ENCODE measurements around the gene SREK1. TPM values are rescaled to one million over a fixed set of nuclear protein-coding genes. Genes with fewer than 3 reads are reported as not detected.

SREK1 gene
- total and polyA plus RNA-seq, 2 donors (not counting 1 experiment from before 2014, with no cell fraction given): 28.4 to 94.5 TPM

DNA sequence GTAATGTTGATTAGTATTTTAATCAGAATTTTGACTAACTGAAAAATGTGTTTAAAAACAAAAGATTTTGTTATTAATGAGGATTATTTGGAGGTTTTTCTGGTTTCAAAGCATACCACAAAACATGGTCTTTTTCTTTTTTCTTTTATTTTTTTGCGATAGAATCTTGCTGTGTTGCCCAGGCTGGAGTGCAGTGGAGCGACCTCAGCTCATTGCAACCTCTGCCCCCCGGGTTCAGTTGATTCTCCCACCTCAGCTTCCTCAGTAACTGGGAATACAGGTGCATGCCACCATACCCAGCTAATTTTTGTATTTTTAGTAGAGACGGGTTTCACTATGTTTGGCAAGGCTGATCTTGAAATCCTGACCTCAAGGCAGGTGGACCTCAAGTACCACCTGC is 24.1 kb downstream of the SREK1 start:
- Histone ChIP-seq H3K79me2 (ENCODE audit: control insufficient read depth, insufficient read depth, low read length) (no peaks in the 10 kb centered on the region), H3K4me3 (replicated peaks in 1 of 4; ENCODE audit: control extremely low read depth in 1 of 4, insufficient read depth in 1 of 4, low read depth in 3 of 4, low read length in 4 of 4) (no peak overlapping the region), H3K4me2 (ENCODE audit: extremely low read depth, insufficient read depth, low read length) (no peak overlapping the region), H3K9me3 (ENCODE audit: control insufficient read depth, insufficient read depth, low read depth, low read length) (no peaks in the 10 kb centered on the region), H3K36me3 (ENCODE audit: control insufficient read depth, insufficient read depth, low read length) (peaks cover 2% of the 10 kb centered on the region), H2AFZ (ENCODE audit: low read length) (no peak overlapping the region), H3K27ac (ENCODE audit: insufficient read depth, low read length) (no peak overlapping the region), H3K4me1 (ENCODE audit: control insufficient read depth, extremely low read depth, insufficient read depth, low read length) (no peaks in the 10 kb centered on the region), H3K9ac (ENCODE audit: insufficient read depth, low read length) (no peak overlapping the region), H3K27me3 (ENCODE audit: control insufficient read depth, insufficient read depth, low read length) (no peaks in the 10 kb centered on the region), H4K20me1 (ENCODE audit: control insufficient read depth, extremely low read depth, insufficient read depth, low read length) (no peaks in the 10 kb centered on the region)
- TF ChIP-seq, protein P1, sequence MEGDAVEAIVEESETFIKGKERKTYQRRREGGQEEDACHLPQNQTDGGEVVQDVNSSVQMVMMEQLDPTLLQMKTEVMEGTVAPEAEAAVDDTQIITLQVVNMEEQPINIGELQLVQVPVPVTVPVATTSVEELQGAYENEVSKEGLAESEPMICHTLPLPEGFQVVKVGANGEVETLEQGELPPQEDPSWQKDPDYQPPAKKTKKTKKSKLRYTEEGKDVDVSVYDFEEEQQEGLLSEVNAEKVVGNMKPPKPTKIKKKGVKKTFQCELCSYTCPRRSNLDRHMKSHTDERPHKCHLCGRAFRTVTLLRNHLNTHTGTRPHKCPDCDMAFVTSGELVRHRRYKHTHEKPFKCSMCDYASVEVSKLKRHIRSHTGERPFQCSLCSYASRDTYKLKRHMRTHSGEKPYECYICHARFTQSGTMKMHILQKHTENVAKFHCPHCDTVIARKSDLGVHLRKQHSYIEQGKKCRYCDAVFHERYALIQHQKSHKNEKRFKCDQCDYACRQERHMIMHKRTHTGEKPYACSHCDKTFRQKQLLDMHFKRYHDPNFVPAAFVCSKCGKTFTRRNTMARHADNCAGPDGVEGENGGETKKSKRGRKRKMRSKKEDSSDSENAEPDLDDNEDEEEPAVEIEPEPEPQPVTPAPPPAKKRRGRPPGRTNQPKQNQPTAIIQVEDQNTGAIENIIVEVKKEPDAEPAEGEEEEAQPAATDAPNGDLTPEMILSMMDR (conservative IDR thresholded peaks at IDR 0.05 in 1 of 2, IDR thresholded peaks at IDR 0.05 in 1 of 2; ENCODE audit: low read depth in 1 of 2, low read length in 2 of 2): no peak
- TF ChIP-seq EZH2 (IDR thresholded peaks at IDR 0.05; ENCODE audit: low read length, missing control alignments): no peak
- DNase-seq (ENCODE audit: low read depth in 2 of 2): no peak

DNA sequence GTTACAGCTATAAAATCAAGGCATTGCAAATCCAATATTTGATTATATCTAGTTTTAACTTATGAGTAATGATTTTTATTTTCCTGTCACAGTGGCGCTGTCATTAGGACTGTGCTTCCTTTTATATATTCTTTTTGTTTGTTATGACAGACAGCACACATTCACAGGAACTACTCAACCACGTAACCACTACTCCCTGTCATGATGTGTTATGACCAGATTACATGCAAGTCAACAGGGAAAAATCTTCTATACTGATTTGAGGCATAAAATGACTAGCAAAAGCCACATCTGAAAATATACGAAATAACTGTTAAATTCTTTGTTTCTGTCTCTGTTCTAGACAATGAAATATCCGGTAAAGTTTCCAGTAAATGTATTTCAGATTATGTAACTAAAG is 25.4 kb downstream of the SREK1 start:
- H3K79me2 ChIP-seq (ENCODE audit: control insufficient read depth, insufficient read depth, low read length): no peaks in the 10 kb centered on the region
- H3K9ac ChIP-seq (ENCODE audit: insufficient read depth, low read length): no peak overlapping the region
- DNase-seq (ENCODE audit: low read depth in 2 of 2): no peak
- H3K27me3 ChIP-seq (ENCODE audit: control insufficient read depth, insufficient read depth, low read length): no peaks in the 10 kb centered on the region
- peaks cover 2% of the 10 kb centered on the region for H3K36me3 ChIP-seq (ENCODE audit: control insufficient read depth, insufficient read depth, low read length)
- no peaks in the 10 kb centered on the region for H3K9me3 ChIP-seq (ENCODE audit: control insufficient read depth, insufficient read depth, low read depth, low read length)
- H4K20me1 ChIP-seq (ENCODE audit: control insufficient read depth, extremely low read depth, insufficient read depth, low read length): no peaks in the 10 kb centered on the region
- no peak overlapping the region for H3K4me3 ChIP-seq (replicated peaks in 1 of 4; ENCODE audit: control extremely low read depth in 1 of 4, insufficient read depth in 1 of 4, low read depth in 3 of 4, low read length in 4 of 4)
- H3K27ac ChIP-seq (ENCODE audit: insufficient read depth, low read length): no peak overlapping the region
- no peak for TF ChIP-seq EZH2 (IDR thresholded peaks at IDR 0.05; ENCODE audit: low read length, missing control alignments)
- H3K4me1 ChIP-seq (ENCODE audit: control insufficient read depth, extremely low read depth, insufficient read depth, low read length): no peaks in the 10 kb centered on the region
- H2AFZ ChIP-seq (ENCODE audit: low read length): no peak overlapping the region
- H3K4me2 ChIP-seq (ENCODE audit: extremely low read depth, insufficient read depth, low read length): no peak overlapping the region

DNA sequence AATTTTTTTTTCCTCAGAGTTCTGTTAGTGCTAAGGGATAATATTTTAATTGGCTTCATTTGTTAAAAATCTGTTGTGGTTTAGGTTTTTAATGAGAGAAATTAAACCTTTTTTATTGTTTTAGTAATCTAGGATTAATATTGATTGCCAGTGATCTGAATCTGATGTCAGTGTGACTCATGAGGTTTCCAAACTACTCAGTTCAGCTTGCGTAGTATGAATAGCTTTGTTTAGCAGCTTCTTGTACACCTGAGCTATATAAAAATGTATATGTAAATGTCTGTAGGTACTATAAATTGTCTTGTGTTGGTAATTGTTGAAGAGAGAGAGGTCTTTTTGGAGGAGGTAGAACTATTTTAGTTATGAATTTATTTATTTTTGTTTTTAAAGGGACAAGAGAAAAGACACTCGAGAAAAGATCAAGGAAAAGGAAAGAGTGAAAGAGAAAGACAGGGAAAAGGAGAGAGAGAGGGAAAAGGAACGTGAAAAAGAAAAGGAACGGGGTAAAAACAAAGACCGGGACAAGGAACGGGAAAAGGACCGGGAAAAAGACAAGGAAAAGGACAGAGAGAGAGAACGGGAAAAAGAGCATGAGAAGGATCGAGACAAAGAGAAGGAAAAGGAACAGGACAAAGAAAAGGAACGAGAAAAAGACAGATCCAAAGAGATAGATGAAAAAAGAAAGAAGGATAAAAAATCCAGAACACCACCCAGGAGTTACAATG is 26.3 kb downstream of the SREK1 start:
- Histone ChIP-seq H3K4me1 (ENCODE audit: control insufficient read depth, extremely low read depth, insufficient read depth, low read length) (no peaks in the 10 kb centered on the region), H3K36me3 (ENCODE audit: control insufficient read depth, insufficient read depth, low read length) (peaks cover under 1% of the 10 kb centered on the region), H3K9me3 (ENCODE audit: control insufficient read depth, insufficient read depth, low read depth, low read length) (no peaks in the 10 kb centered on the region)

More for the DNA sequence above, 26.3 kb downstream of the SREK1 start:
- Histone ChIP-seq H2AFZ (ENCODE audit: low read length) (no peak overlapping the region), H3K79me2 (ENCODE audit: control insufficient read depth, insufficient read depth, low read length) (no peaks in the 10 kb centered on the region), H3K4me3 (replicated peaks in 1 of 4; ENCODE audit: control extremely low read depth in 1 of 4, insufficient read depth in 1 of 4, low read depth in 3 of 4, low read length in 4 of 4) (no peak overlapping the region), H3K4me2 (ENCODE audit: extremely low read depth, insufficient read depth, low read length) (no peak overlapping the region), H3K9ac (ENCODE audit: insufficient read depth, low read length) (no peak overlapping the region), H3K27me3 (ENCODE audit: control insufficient read depth, insufficient read depth, low read length) (no peaks in the 10 kb centered on the region), H3K27ac (ENCODE audit: insufficient read depth, low read length) (no peak overlapping the region), H4K20me1 (ENCODE audit: control insufficient read depth, extremely low read depth, insufficient read depth, low read length) (no peaks in the 10 kb centered on the region)
- no peak for TF ChIP-seq EZH2 (IDR thresholded peaks at IDR 0.05; ENCODE audit: low read length, missing control alignments)
- TF ChIP-seq, protein P1 (conservative IDR thresholded peaks at IDR 0.05 in 1 of 2, IDR thresholded peaks at IDR 0.05 in 1 of 2; ENCODE audit: low read depth in 1 of 2, low read length in 2 of 2): no peak
- DNase-seq (ENCODE audit: low read depth in 2 of 2): no peak

Data from fibroblast of lung (primary cell).